NCI-H748 (cell line): ENCODE measurements around the gene EVL.
"Not testable (repeated sequence)": the region's sequence is repeated elsewhere in the genome, so short reads cannot be mapped to it uniquely, and the experiment has no call there.

ENCODE experiments used
- DNase-seq: peaks from one replicate; lab custom pipeline; 2025; ENCODE audit not compliant: unreplicated experiment; lab: John Stamatoyannopoulos, UW

EVL gene

GRCh38 chr14:100064335-100065092, 708 bp upstream of the EVL start:
- not testable (repeated sequence) for DNase-seq

- DNase-seq = no peak
Observed at GRCh38 chr14:100065942-100066574, 836 bp downstream of the EVL start.

- DNase-seq = no peak
Observed at GRCh38 chr14:100066962-100067361, 1.7 kb downstream of the EVL start.

- no peak for DNase-seq
Observed at GRCh38 chr14:100067481-100067880, 2.3 kb downstream of the EVL start.

- no peak for DNase-seq
Observed at GRCh38 chr14:100067971-100068959, 3.0 kb downstream of the EVL start.

GRCh38 chr14:100069161-100069800, 4.1 kb downstream of the EVL start:
- DNase-seq = no peak

- DNase-seq = no peak
Observed at GRCh38 chr14:100070310-100070709, 5.1 kb downstream of the EVL start.

GRCh38 chr14:100071545-100071944, 6.3 kb downstream of the EVL start:
- no peak for DNase-seq

- no peak for DNase-seq
Observed at GRCh38 chr14:100072783-100073346, 7.6 kb downstream of the EVL start.

GRCh38 chr14:100073576-100074430, 8.6 kb downstream of the EVL start:
- DNase-seq = no peak

GRCh38 chr14:100074431-100075100, 9.3 kb downstream of the EVL start:
- no peak for DNase-seq

GRCh38 chr14:100075681-100076080, 10.5 kb downstream of the EVL start:
- DNase-seq = no peak

- DNase-seq = no peak
Observed at GRCh38 chr14:100076133-100076532, 10.9 kb downstream of the EVL start.

GRCh38 chr14:100076606-100077005, 11.4 kb downstream of the EVL start:
- no peak for DNase-seq

GRCh38 chr14:100077441-100077840, 12.2 kb downstream of the EVL start:
- DNase-seq = no peak

GRCh38 chr14:100078216-100078803, 13.1 kb downstream of the EVL start:
- DNase-seq = no peak

GRCh38 chr14:100078997-100079725, 13.9 kb downstream of the EVL start:
- DNase-seq = no peak

GRCh38 chr14:100079726-100080005, 14.4 kb downstream of the EVL start:
- no peak for DNase-seq
